GM12878 (cell line): Measurements from ENCODE around the gene ESYT3. TPM values are rescaled to one million over a fixed set of nuclear protein-coding genes. Genes with fewer than 3 reads are reported as not detected.

Source experiments
- ATAC-seq: fragments of 200-7000 bp; cut with Tn5 transposase; 3 replicates; pipeline ENCODE4 v1.9.1; 2020; ENCODE audit warnings: mild to moderate bottlenecking, moderate library complexity
- BruUV-seq: library from RNA; stranded (reverse); fragments of 400-500 nt; replicated peaks from 2 replicates; lab custom pipeline; 2021; lab: Mats Ljungman, UMichigan
- CTCF ChIA-PET: fragments of 300-600 bp; sonication (Branson Sonifier 250); formaldehyde crosslinking; extraction: SDS; loops from one replicate; lab custom pipeline; 2021; ENCODE audit warnings: inconsistent platforms; lab: Yijun Ruan, JAX
- POLR2A ChIA-PET: fragments of 350-600 bp; formaldehyde crosslinking; extraction: SDS; loops from one replicate; lab custom pipeline; 2021; ENCODE audit warnings: inconsistent platforms; lab: Charles Lee
- RAD21 ChIA-PET: fragments of 300-600 bp; sonication (Branson Sonifier 250); formaldehyde crosslinking; loops from one replicate; lab custom pipeline; 2023; ENCODE audit warnings: antibody characterized with exemption; ENCODE audit not compliant: unreplicated experiment; lab: Charles Lee
- SMC1A ChIA-PET: fragments of 300-600 bp; sonication (Branson Sonifier 250); formaldehyde crosslinking; loops from one replicate; lab custom pipeline; 2023; ENCODE audit not compliant: unreplicated experiment, uncharacterized antibody; lab: Charles Lee
- DNase-seq: peaks from one replicate; pipeline ENCODE4 v3.0.0-alpha.2; 2011; ENCODE audit warnings: low read depth, low spot score
- FAIRE-seq: peaks from 3 replicates; lab custom pipeline; 2011; peaks lifted over from hg19 to GRCh38; lab: Jason Lieb, UNC
- H2AFZ ChIP-seq: 2 replicates; pipeline ENCODE4 v1.6.0; 2011; ENCODE audit warnings: low read depth, low read length, control low read depth; ENCODE audit not compliant: control insufficient read depth
- H3K27ac ChIP-seq: 2 replicates; pipeline ENCODE4 v1.5.1; 2011; ENCODE audit warnings: control low read depth; ENCODE audit not compliant: control insufficient read depth, insufficient read depth
- H3K27me3 ChIP-seq, 2 experiments: replicated peaks in 1 of 2; 2 replicates each; pipeline versions ENCODE4 v1.6.0 to v1.6.1; 2011; ENCODE audit warnings: low read length in 1 of 2; ENCODE audit not compliant: control insufficient read depth in 2 of 2, insufficient read depth in 2 of 2
- H3K36me3 ChIP-seq, 2 experiments: 2 replicates each; pipeline ENCODE4 v1.5.1; 2011; ENCODE audit warnings: low read length in 1 of 2; ENCODE audit not compliant: control insufficient read depth in 2 of 2, insufficient read depth in 2 of 2
- H3K4me1 ChIP-seq: 2 replicates; pipeline ENCODE4 v1.6.1; 2011; ENCODE audit warnings: mild to moderate bottlenecking, low read length, moderate library complexity, mixed read lengths; ENCODE audit not compliant: control insufficient read depth, insufficient read depth
- H3K4me2 ChIP-seq: 2 replicates; pipeline ENCODE4 v1.6.0; 2011; ENCODE audit warnings: control low read depth; ENCODE audit not compliant: control insufficient read depth, insufficient read depth
- H3K4me3 ChIP-seq: fragments of 200-600 bp; sonication (generic); 2 replicates; pipeline ENCODE4 v1.5.1; 2016
- H3K79me2 ChIP-seq: 2 replicates; pipeline ENCODE4 v1.6.0; 2011; ENCODE audit warnings: low read length; ENCODE audit not compliant: control insufficient read depth, insufficient read depth
- H3K9ac ChIP-seq: 2 replicates; pipeline ENCODE4 v1.8.0; 2011; ENCODE audit warnings: low read length, control low read depth, mixed read lengths; ENCODE audit not compliant: control insufficient read depth, insufficient read depth
- H3K9me3 ChIP-seq: replicated peaks from 3 replicates; pipeline ENCODE4 v1.5.1; 2011; ENCODE audit warnings: mild to moderate bottlenecking, low read length; ENCODE audit not compliant: control insufficient read depth, insufficient read depth
- H4K20me1 ChIP-seq: 2 replicates; pipeline ENCODE4 v1.6.0; 2011; ENCODE audit not compliant: control insufficient read depth, insufficient read depth
- CEBPB ChIP-seq, 2 experiments: fragments of 150-350 bp in 1 of 2; IDR thresholded peaks; 2 replicates each; pipeline ENCODE4 v1.6.1; 2012 to 2014; ENCODE audit warnings: low read depth in 2 of 2, low read length in 2 of 2, borderline replicate concordance in 1 of 2, inconsistent platforms in 1 of 2
- CHD1 ChIP-seq: IDR thresholded peaks from 2 replicates; pipeline ENCODE4 v1.6.1; 2012; ENCODE audit warnings: low read depth, low read length, improper control_type of control experiment
- CREM ChIP-seq: IDR thresholded peaks from 2 replicates; pipeline ENCODE4 v1.6.1; 2014; ENCODE audit warnings: antibody characterized with exemption, low read depth
- EZH2 ChIP-seq: IDR thresholded peaks from 2 replicates; pipeline ENCODE4 v1.6.1; 2012; ENCODE audit warnings: low read depth, mild to moderate bottlenecking, control low read depth, inconsistent platforms, low read length, borderline replicate concordance; ENCODE audit not compliant: control insufficient read depth
- FOXM1 ChIP-seq: IDR thresholded peaks from 2 replicates; pipeline ENCODE4 v1.6.1; 2012; ENCODE audit warnings: low read depth, mild to moderate bottlenecking, inconsistent platforms, low read length, moderate library complexity
- GATAD2B ChIP-seq: fragments of 450-650 bp; conservative IDR thresholded peaks from 2 replicates; pipeline ENCODE4 v1.6.1; 2017; ENCODE audit warnings: low read depth, mild to moderate bottlenecking, moderate library complexity
- HDGF ChIP-seq: fragments of 450-650 bp; IDR thresholded peaks from 2 replicates; pipeline ENCODE4 v1.6.1; 2016; ENCODE audit warnings: antibody characterized with exemption
- KLF5 ChIP-seq: fragments of 450-650 bp; IDR thresholded peaks from 2 replicates; pipeline ENCODE4 v1.6.1; 2014; ENCODE audit warnings: mild to moderate bottlenecking; ENCODE audit not compliant: partially characterized antibody
- NBN ChIP-seq: fragments of 450-650 bp; IDR thresholded peaks from 2 replicates; pipeline ENCODE4 v1.6.1; 2016
- NFXL1 ChIP-seq: fragments of 450-650 bp; IDR thresholded peaks from 2 replicates; pipeline ENCODE4 v1.6.1; 2017; ENCODE audit warnings: antibody characterized with exemption, mild to moderate bottlenecking, borderline replicate concordance
- RFX5 ChIP-seq: IDR thresholded peaks from 2 replicates; pipeline ENCODE4 v1.6.1; 2011; ENCODE audit warnings: low read depth, low read length, improper control_type of control experiment
- SREBF2 ChIP-seq: IDR thresholded peaks from 2 replicates; pipeline ENCODE4 v1.6.1; 2012; ENCODE audit warnings: mild to moderate bottlenecking, low read length
- SRF ChIP-seq, 2 experiments: IDR thresholded peaks; 2 replicates each; pipeline ENCODE4 v1.6.1; 2011; ENCODE audit warnings: low read depth in 2 of 2, low read length in 2 of 2, mild to moderate bottlenecking in 1 of 2, moderate library complexity in 1 of 2
- ZNF207 ChIP-seq: fragments of 450-650 bp; IDR thresholded peaks from 2 replicates; pipeline ENCODE4 v1.6.1; 2014; ENCODE audit warnings: antibody characterized with exemption, mild to moderate bottlenecking, borderline replicate concordance
- WGBS: methylation state at CpG from one replicate; pipeline ENCODE4 v1.1.6; 2016; ENCODE audit warnings: low lambda C conversion rate; ENCODE audit not compliant: insufficient replicate concordance, insufficient coverage; ENCODE audit errors: missing lambda C conversion rate; 5-methylcytosine and 5-hydroxymethylcytosine counted together
- in situ Hi-C: fragments of 300-500 bp; cut with MboI; formaldehyde crosslinking; loops from 9 replicates; pipeline ENCODE4 v1.14.3; 2018; ENCODE audit warnings: mixed read lengths
- intact Hi-C: fragments of 100-400 bp; cut with micrococcal nuclease; formaldehyde crosslinking; loops from one replicate; pipeline ENCODE4 v1.14.2; 2022; ENCODE audit not compliant: unreplicated experiment
- polyA plus RNA-seq, 11 experiments: library from polyadenylated mRNA; depleted of rRNA in 4 of 11; unstranded in 6 of 11; stranded (reverse) in 5 of 11; fragments of >200 nt; fragmentation: Nextera tagmentation in 4 of 11; fragmentation: Illumina TruSeq in 1 of 11; extraction: Ambion mirVana in 4 of 11; extraction: Trizol in 1 of 11; gene quantifications; 1 replicate in 1 of 11; 2 replicates in 10 of 11; pipeline versions ENCODE4 v1.2.1 to v1.2.3, GENCODE V29; 2011 to 2016; ENCODE audit warnings: inconsistent platforms in 2 of 11, missing spikeins in 2 of 11, low read depth in 1 of 11
- total RNA-seq, 4 experiments: library from RNA; depleted of rRNA in 3 of 4; stranded (reverse); fragments of >200 nt in 3 of 4; fragmentation: Illumina TruSeq in 1 of 4; extraction: Trizol in 1 of 4; gene quantifications; 2 replicates each; pipeline versions ENCODE4 v1.2.1 to v1.2.3, GENCODE V29; 2013 to 2021

Gene ESYT3
- total and polyA plus RNA-seq, 10 of the 15 experiments (the other 5 are each of a cell fraction or from before 2014, with no cell fraction given): not detected

GRCh38 chr3:138438896-138439295, 4.5 kb downstream of the ESYT3 start:
- ATAC-seq: no peak
- Histone ChIP-seq H4K20me1 (no peaks in the 10 kb centered on the region), H3K4me2 (no peak overlapping the region), H3K79me2 (no peaks in the 10 kb centered on the region), H3K36me3 (no peaks in the 10 kb centered on the region), H3K27me3 (peaks cover 9 to 11% of the 10 kb centered on the region in 2 experiments; a peak in 3 of 4 replicates)
- CTCF ChIA-PET: interaction anchor here (1.0 kb wide), 1 partner anchor 21 kb away, joined by 3 read pairs; no protein-coding TSS in a partner anchor
- intact Hi-C loops: no loop called here
- TF ChIP-seq RFX5 (no peak), CREM (no peak), KLF5 (no peak), GATAD2B (no peak), FOXM1 (no peak), EZH2 (no peak), HDGF (no peak), NFXL1 (no peak), ZNF207 (no peak), SRF (IDR thresholded peaks at IDR 0.05; ENCODE audit: low read depth in 2 of 2, low read length in 2 of 2) (no peak), SREBF2 (no peak), NBN (no peak), CEBPB (IDR thresholded peaks at IDR 0.05; ENCODE audit: borderline replicate concordance in 1 of 2, low read depth in 2 of 2, low read length in 2 of 2) (no peak), CHD1 (no peak)
- TF ChIP-seq, all 136 proteins: peak for 0
- H3K27ac ChIP-seq: no peak overlapping the region
- no peak for DNase-seq
- no peaks in the 10 kb centered on the region for H3K9me3 ChIP-seq
- ChIA-PET SMC1A (no interaction called here), RAD21 (no interaction called here), POLR2A (no interaction called here)
- no peak overlapping the region for H3K4me3 ChIP-seq
- in situ Hi-C loops: no loop called here
- H3K4me1 ChIP-seq: no peaks in the 10 kb centered on the region
- no peak overlapping the region for H3K9ac ChIP-seq
- no TSS peak for BruUV-seq
- FAIRE-seq: no peak
- 41% methylated on average over 11 of the region's 11 CpGs for WGBS
- no peak overlapping the region for H2AFZ ChIP-seq
